Activated T-helper 9 cell treated with anti-CD3 and anti-CD28 coated beads, Interleukin-2, amount 50 U/mL, for 16 hours (primary cell): ENCODE data around the gene CIAO3.
A peak's percentile ranks its signal among the peaks of the same experiment; 100 is the strongest.
"Not testable (repeated sequence)": the region's sequence is repeated elsewhere in the genome, so short reads cannot be mapped to it uniquely, and the experiment has no call there.

Experiments
- DNase-seq: peaks from one replicate; pipeline ENCODE4 v3.0.0-alpha.2; 2020; ENCODE audit warnings: low read depth

The CIAO3 gene

GRCh38 chr16:692356-693108, 48.3 kb downstream of the CIAO3 start:
- no peak for DNase-seq

- DNase-seq = not testable (repeated sequence)
Measured at GRCh38 chr16:691242-691641, 49.6 kb downstream of the CIAO3 start.

- DNase-seq = no peak
Measured at GRCh38 chr16:689175-689897, 51.5 kb downstream of the CIAO3 start.

GRCh38 chr16:687499-687898, 53.3 kb downstream of the CIAO3 start:
- no peak for DNase-seq

GRCh38 chr16:686459-687260, 54.1 kb downstream of the CIAO3 start:
- DNase-seq = no peak

GRCh38 chr16:685967-686366, 54.8 kb downstream of the CIAO3 start:
- DNase-seq = no peak

GRCh38 chr16:684961-685696, 55.7 kb downstream of the CIAO3 start:
- DNase-seq = no peak

GRCh38 chr16:684071-684794, 56.6 kb downstream of the CIAO3 start, which contains the start of gene JMJD8:
Gene JMJD8, minus strand, starts transcription at chr16:684334. Its CDS starts 15 bp downstream, at chr16:684319.
- peak; percentile 95 for DNase-seq

GRCh38 chr16:683396-684070, 57.3 kb downstream of the CIAO3 start:
- DNase-seq = no peak

- DNase-seq = no peak
Measured at GRCh38 chr16:682493-683395, 58.1 kb downstream of the CIAO3 start.

GRCh38 chr16:681746-682427, 58.9 kb downstream of the CIAO3 start:
- DNase-seq = no peak

GRCh38 chr16:680967-681745, 59.6 kb downstream of the CIAO3 start:
- no peak for DNase-seq

GRCh38 chr16:680625-680945, 60.2 kb downstream of the CIAO3 start:
- no peak for DNase-seq

- DNase-seq = peak; percentile 82
Measured at GRCh38 chr16:679814-680624, 60.8 kb downstream of the CIAO3 start, which contains the start of gene STUB1. Gene STUB1, plus strand, starts transcription at chr16:680410. Its CDS starts 116 bp downstream, at chr16:680526.
